Measurements from ENCODE around the gene NPAS3. TPM values are rescaled to one million over a fixed set of nuclear protein-coding genes. Genes with fewer than 3 reads are reported as not detected.

The NPAS3 gene
- total and polyA plus RNA-seq, 2 of the 13 experiments (the other 11 are each of a cell fraction or from before 2014, with no cell fraction given) = not detected

- Histone ChIP-seq H3K36me3 (replicated peaks in 1 of 2; ENCODE audit: control insufficient read depth in 1 of 2, insufficient read depth in 2 of 2, low read length in 2 of 2) (no peaks in the 10 kb centered on the region), H3K4me1 (ENCODE audit: insufficient read depth, low read length) (no peaks in the 10 kb centered on the region), H3K4me2 (ENCODE audit: low read depth, low read length) (no peak overlapping the region), H2AFZ (ENCODE audit: low read length) (no peak overlapping the region), H3K79me2 (ENCODE audit: insufficient read depth, low read length) (no peaks in the 10 kb centered on the region), H3K9me3 (ENCODE audit: low read length) (no peaks in the 10 kb centered on the region), H3K4me3 (replicated peaks in 1 of 3; ENCODE audit: insufficient read depth in 1 of 3, low read depth in 2 of 3, low read length in 3 of 3) (no peak overlapping the region), H3K27me3 (ENCODE audit: control insufficient read depth in 1 of 2, insufficient read depth in 2 of 2, low read length in 2 of 2) (no peaks in the 10 kb centered on the region), H3K9ac (ENCODE audit: insufficient read depth, low read depth, low read length) (no peak overlapping the region), H4K20me1 (ENCODE audit: insufficient read depth, low read length) (no peaks in the 10 kb centered on the region; the same call in 1 of the 2 replicates), H3K27ac (ENCODE audit: extremely low read length, insufficient read depth, low read length) (no peak overlapping the region)
- ChIA-PET POLR2A (no interaction called here), CTCF (ENCODE audit: low intra/inter-chr PET ratio, low total read pairs) (no interaction called here)
- intact Hi-C loops (cut with micrococcal nuclease; ENCODE audit: unreplicated experiment) (no loop called here), in situ Hi-C loops (cut with HindIII; ENCODE audit: extremely low pct_ligation_motif_present, low pct_unique_long_range_greater_than_20kb) (no loop called here)
- WGBS (ENCODE audit: low lambda C conversion rate) = 2% methylated on average over 3 of the region's 3 CpGs
- ATAC-seq (no peak), FAIRE-seq (no peak), DNase-seq (ENCODE audit: low spot score) (no peak)
- TF ChIP-seq PHF20 (CRISPR knock-in tag; IDR thresholded peaks at IDR 0.05) (no peak), RNF219 (CRISPR knock-in tag; IDR thresholded peaks at IDR 0.05) (no peak), MAFF (IDR thresholded peaks at IDR 0.05; ENCODE audit: low read depth, low read length) (no peak), FIP1L1 (IDR thresholded peaks at IDR 0.05; ENCODE audit: borderline replicate concordance, insufficient read depth, low read depth, low read length) (no peak), BCL3 (CRISPR knock-in tag; IDR thresholded peaks at IDR 0.05) (no peak), HDAC2 (CRISPR knock-in tag; IDR thresholded peaks at IDR 0.05) (no peak), YEATS2 (CRISPR knock-in tag; IDR thresholded peaks at IDR 0.05; ENCODE audit: borderline replicate concordance) (no peak), GPN1 (CRISPR knock-in tag; IDR thresholded peaks at IDR 0.05; ENCODE audit: borderline replicate concordance) (no peak), PRMT3 (CRISPR knock-in tag; IDR thresholded peaks at IDR 0.05; ENCODE audit: borderline replicate concordance, low read depth) (no peak), JARID2 (CRISPR knock-in tag; IDR thresholded peaks at IDR 0.05; ENCODE audit: insufficient replicate concordance) (no peak), RARA (CRISPR knock-in tag; IDR thresholded peaks at IDR 0.05) (no peak), NFIC (IDR thresholded peaks at IDR 0.05; ENCODE audit: low read length) (no peak), SRSF1 (optimal IDR thresholded peaks at IDR 0.05; ENCODE audit: low read depth, low read length) (no peak), CBX1 (IDR thresholded peaks at IDR 0.05; ENCODE audit: low read depth) (no peak), ZNF883 (CRISPR knock-in tag; IDR thresholded peaks at IDR 0.05; ENCODE audit: not compliant biosample characterization) (no peak), KDM5B (CRISPR knock-in tag; IDR thresholded peaks at IDR 0.05; ENCODE audit: borderline replicate concordance) (no peak), WIZ (CRISPR knock-in tag; IDR thresholded peaks at IDR 0.05) (no peak), IRF1 (CRISPR knock-in tag; IDR thresholded peaks at IDR 0.05; ENCODE audit: low read depth) (no peak), MED13 (CRISPR knock-in tag; IDR thresholded peaks at IDR 0.05) (no peak)
- BruUV-seq (replicated peaks) = no TSS peak
These were observed 683.8 kb downstream of the NPAS3 start for GRCh38 chr14:33622496-33622895.

Data from HepG2 (cell line).